ENCODE results near the gene CALHM6. TPM values are rescaled to one million over a fixed set of nuclear protein-coding genes. Genes with fewer than 3 reads are reported as not detected.

Gene CALHM6
- total RNA-seq, 1 donor from 2014 or later = not detected

DNA sequence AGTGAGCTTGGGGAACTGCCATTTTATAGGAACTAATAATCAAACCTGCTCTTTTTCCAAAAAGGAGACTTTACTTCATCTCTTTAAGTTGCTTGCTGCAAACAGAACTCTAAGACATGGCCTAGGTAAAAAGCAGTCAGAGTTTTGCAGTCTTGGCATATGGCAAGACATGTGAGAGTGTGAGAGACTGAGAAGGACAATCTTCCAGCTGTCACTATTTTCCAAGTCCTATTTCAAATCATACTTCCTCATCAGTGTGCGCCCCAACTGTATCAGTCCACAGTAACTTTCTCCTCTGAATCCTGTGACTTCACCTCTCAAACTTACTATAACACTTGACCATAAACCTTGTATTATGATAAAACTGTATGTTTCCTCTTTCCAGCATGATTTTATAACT, 10.4 kb downstream of the CALHM6 start:
- Histone ChIP-seq H3K4me2 (ENCODE audit: low read length) (no peak overlapping the region), H3K4me3 (ENCODE audit: insufficient read depth, low read depth, low read length) (no peak overlapping the region), H3K36me3 (ENCODE audit: insufficient read depth, low read length) (no peaks in the 10 kb centered on the region), H2AFZ (ENCODE audit: low read depth, low read length) (no peak overlapping the region), H3K9ac (ENCODE audit: low read length) (no peak overlapping the region), H3K9me3 (ENCODE audit: insufficient read depth, low read depth, low read length) (no peaks in the 10 kb centered on the region), H3K27me3 (ENCODE audit: insufficient read depth, low read length) (no peaks in the 10 kb centered on the region), H3K27ac (ENCODE audit: low read depth, low read length) (no peak overlapping the region), H3K79me2 (ENCODE audit: insufficient read depth, low read length) (no peaks in the 10 kb centered on the region), H4K20me1 (ENCODE audit: insufficient read depth, low read length) (no peaks in the 10 kb centered on the region), H3K4me1 (ENCODE audit: insufficient read depth, low read length) (no peaks in the 10 kb centered on the region)
- Mint-ChIP-seq H3K27me3 (ENCODE audit: low read depth, unreplicated experiment) (no peaks in the 10 kb centered on the region), H3K36me3 (ENCODE audit: low read depth, unreplicated experiment) (no peaks in the 10 kb centered on the region), H3K4me1 (ENCODE audit: low read depth, unreplicated experiment) (no peaks in the 10 kb centered on the region), H3K4me3 (ENCODE audit: unreplicated experiment) (no peak overlapping the region), H3K9me3 (ENCODE audit: unreplicated experiment) (no peaks in the 10 kb centered on the region), H3K27ac (ENCODE audit: unreplicated experiment) (no peak overlapping the region)
- DNase-seq (ENCODE audit: low read depth) (no peak), FAIRE-seq (peak; percentile 37)
- no peak for TF ChIP-seq EZH2 (IDR thresholded peaks at IDR 0.05; ENCODE audit: insufficient read depth, low read length)
- TF ChIP-seq, protein P1, sequence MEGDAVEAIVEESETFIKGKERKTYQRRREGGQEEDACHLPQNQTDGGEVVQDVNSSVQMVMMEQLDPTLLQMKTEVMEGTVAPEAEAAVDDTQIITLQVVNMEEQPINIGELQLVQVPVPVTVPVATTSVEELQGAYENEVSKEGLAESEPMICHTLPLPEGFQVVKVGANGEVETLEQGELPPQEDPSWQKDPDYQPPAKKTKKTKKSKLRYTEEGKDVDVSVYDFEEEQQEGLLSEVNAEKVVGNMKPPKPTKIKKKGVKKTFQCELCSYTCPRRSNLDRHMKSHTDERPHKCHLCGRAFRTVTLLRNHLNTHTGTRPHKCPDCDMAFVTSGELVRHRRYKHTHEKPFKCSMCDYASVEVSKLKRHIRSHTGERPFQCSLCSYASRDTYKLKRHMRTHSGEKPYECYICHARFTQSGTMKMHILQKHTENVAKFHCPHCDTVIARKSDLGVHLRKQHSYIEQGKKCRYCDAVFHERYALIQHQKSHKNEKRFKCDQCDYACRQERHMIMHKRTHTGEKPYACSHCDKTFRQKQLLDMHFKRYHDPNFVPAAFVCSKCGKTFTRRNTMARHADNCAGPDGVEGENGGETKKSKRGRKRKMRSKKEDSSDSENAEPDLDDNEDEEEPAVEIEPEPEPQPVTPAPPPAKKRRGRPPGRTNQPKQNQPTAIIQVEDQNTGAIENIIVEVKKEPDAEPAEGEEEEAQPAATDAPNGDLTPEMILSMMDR (IDR thresholded peaks at IDR 0.05; ENCODE audit: insufficient read depth, low read depth, low read length) = no peak

DNA sequence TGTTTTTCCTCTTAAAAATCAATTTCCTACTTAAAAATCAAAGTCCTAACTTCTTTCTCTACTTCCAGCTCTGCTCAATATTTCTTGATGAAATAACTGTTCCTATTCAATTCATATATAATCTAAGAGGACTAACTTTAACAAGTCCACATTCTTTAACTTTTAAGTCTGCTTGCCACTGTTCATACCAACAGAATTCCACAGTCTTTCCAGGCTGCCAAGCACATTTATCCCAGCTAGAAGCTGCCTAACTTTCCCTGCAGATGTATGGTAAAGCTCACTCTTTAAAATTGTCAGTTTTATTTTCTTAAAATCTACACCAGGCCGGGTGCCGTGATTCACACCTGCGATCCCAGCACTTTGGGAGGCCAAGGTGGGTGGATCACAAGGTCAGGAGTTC, 11.5 kb downstream of the CALHM6 start:
- no peak for FAIRE-seq
- no peaks in the 10 kb centered on the region for H3K9me3 Mint-ChIP-seq (ENCODE audit: unreplicated experiment)

DNA sequence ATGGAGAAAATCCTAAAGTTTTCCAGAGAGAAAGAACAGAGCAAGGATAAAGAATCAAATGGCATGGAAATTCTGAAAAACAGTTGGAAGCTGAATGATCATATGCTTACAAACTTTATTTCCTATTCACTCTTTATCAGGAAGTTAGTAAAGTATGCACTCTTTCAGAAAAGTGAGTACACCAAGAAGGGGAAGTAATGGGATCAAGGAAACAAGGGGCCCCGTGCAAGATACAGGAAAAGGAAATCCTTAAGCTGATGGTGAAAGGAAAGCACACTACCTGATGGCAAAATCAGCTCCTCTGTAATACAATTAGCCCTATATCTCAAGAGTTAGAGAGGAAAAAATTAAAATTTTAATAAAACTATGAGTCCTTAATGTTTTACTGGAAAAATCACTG, 14.0 kb downstream of the CALHM6 start:
- H3K9ac ChIP-seq (ENCODE audit: low read length) = no peak overlapping the region
- no peaks in the 10 kb centered on the region for H3K79me2 ChIP-seq (ENCODE audit: insufficient read depth, low read length)
- H4K20me1 ChIP-seq (ENCODE audit: insufficient read depth, low read length) = no peaks in the 10 kb centered on the region
- FAIRE-seq (no peak), DNase-seq (ENCODE audit: low read depth) (no peak)
- H3K36me3 Mint-ChIP-seq (ENCODE audit: low read depth, unreplicated experiment) = no peaks in the 10 kb centered on the region
- H2AFZ ChIP-seq (ENCODE audit: low read depth, low read length) = no peak overlapping the region
- no peak overlapping the region for H3K27ac ChIP-seq (ENCODE audit: low read depth, low read length)
- no peak overlapping the region for H3K27ac Mint-ChIP-seq (ENCODE audit: unreplicated experiment)
- no peaks in the 10 kb centered on the region for H3K27me3 Mint-ChIP-seq (ENCODE audit: low read depth, unreplicated experiment)
- no peaks in the 10 kb centered on the region for H3K4me1 Mint-ChIP-seq (ENCODE audit: low read depth, unreplicated experiment)
- no peaks in the 10 kb centered on the region for H3K9me3 Mint-ChIP-seq (ENCODE audit: unreplicated experiment)
- H3K27me3 ChIP-seq (ENCODE audit: insufficient read depth, low read length) = no peaks in the 10 kb centered on the region
- no peak overlapping the region for H3K4me3 Mint-ChIP-seq (ENCODE audit: unreplicated experiment)
- H3K9me3 ChIP-seq (ENCODE audit: insufficient read depth, low read depth, low read length) = no peaks in the 10 kb centered on the region
- no peaks in the 10 kb centered on the region for H3K4me1 ChIP-seq (ENCODE audit: insufficient read depth, low read length)
- no peak overlapping the region for H3K4me2 ChIP-seq (ENCODE audit: low read length)
- TF ChIP-seq, protein P1 (IDR thresholded peaks at IDR 0.05; ENCODE audit: insufficient read depth, low read depth, low read length) = no peak
- no peak for TF ChIP-seq EZH2 (IDR thresholded peaks at IDR 0.05; ENCODE audit: insufficient read depth, low read length)
- no peaks in the 10 kb centered on the region for H3K36me3 ChIP-seq (ENCODE audit: insufficient read depth, low read length)
- no peak overlapping the region for H3K4me3 ChIP-seq (ENCODE audit: insufficient read depth, low read depth, low read length)

More for the DNA sequence above, 11.5 kb downstream of the CALHM6 start:
- H3K27me3 ChIP-seq (ENCODE audit: insufficient read depth, low read length) = no peaks in the 10 kb centered on the region
- no peaks in the 10 kb centered on the region for H3K4me1 Mint-ChIP-seq (ENCODE audit: low read depth, unreplicated experiment)
- H3K27ac Mint-ChIP-seq (ENCODE audit: unreplicated experiment) = no peak overlapping the region
- H2AFZ ChIP-seq (ENCODE audit: low read depth, low read length) = no peak overlapping the region
- H3K9me3 ChIP-seq (ENCODE audit: insufficient read depth, low read depth, low read length) = no peaks in the 10 kb centered on the region
- H3K27me3 Mint-ChIP-seq (ENCODE audit: low read depth, unreplicated experiment) = no peaks in the 10 kb centered on the region
- no peaks in the 10 kb centered on the region for H4K20me1 ChIP-seq (ENCODE audit: insufficient read depth, low read length)
- H3K4me3 ChIP-seq (ENCODE audit: insufficient read depth, low read depth, low read length) = no peak overlapping the region
- H3K36me3 Mint-ChIP-seq (ENCODE audit: low read depth, unreplicated experiment) = no peaks in the 10 kb centered on the region
- H3K4me1 ChIP-seq (ENCODE audit: insufficient read depth, low read length) = no peaks in the 10 kb centered on the region
- no peak for DNase-seq (ENCODE audit: low read depth)
- no peaks in the 10 kb centered on the region for H3K79me2 ChIP-seq (ENCODE audit: insufficient read depth, low read length)
- no peaks in the 10 kb centered on the region for H3K36me3 ChIP-seq (ENCODE audit: insufficient read depth, low read length)
- no peak overlapping the region for H3K4me3 Mint-ChIP-seq (ENCODE audit: unreplicated experiment)
- no peak overlapping the region for H3K9ac ChIP-seq (ENCODE audit: low read length)
- H3K4me2 ChIP-seq (ENCODE audit: low read length) = no peak overlapping the region
- no peak overlapping the region for H3K27ac ChIP-seq (ENCODE audit: low read depth, low read length)
- TF ChIP-seq EZH2 (IDR thresholded peaks at IDR 0.05; ENCODE audit: insufficient read depth, low read length) = no peak
- TF ChIP-seq, protein P1 (IDR thresholded peaks at IDR 0.05; ENCODE audit: insufficient read depth, low read depth, low read length) = no peak
